HepG2 (cell line): ENCODE results near the gene TOB1. TPM values are rescaled to one million over a fixed set of nuclear protein-coding genes. Genes with fewer than 3 reads are reported as not detected.

ENCODE experiments used
- FOXA1 ChIP-seq, 2 experiments: fragments of 450-650 bp in 1 of 2; sonication (generic) in 1 of 2; formaldehyde crosslinking in 1 of 2; IDR thresholded peaks; 2 replicates each; pipeline versions ENCODE4 v1.4.0 to v1.6.1; 2016 to 2020; ENCODE audit warnings: missing genetic modification reagents in 1 of 2
- GFI1 ChIP-seq: sonication (generic); formaldehyde crosslinking; IDR thresholded peaks from 2 replicates; pipeline ENCODE4 v1.5.0; 2020; ENCODE audit warnings: missing genetic modification reagents, mild to moderate bottlenecking, borderline replicate concordance
- MAZ ChIP-seq, 2 experiments: sonication (generic) in 1 of 2; formaldehyde crosslinking in 1 of 2; IDR thresholded peaks; 2 replicates each; pipeline versions ENCODE4 v1.5.0 to v1.6.1; 2012 to 2020; ENCODE audit warnings: low read depth in 2 of 2, mild to moderate bottlenecking in 2 of 2, borderline replicate concordance in 1 of 2, improper control_type of control experiment in 1 of 2, low read length in 1 of 2, missing genetic modification reagents in 1 of 2, moderate library complexity in 1 of 2
- NFIC ChIP-seq: IDR thresholded peaks from 2 replicates; pipeline ENCODE4 v1.6.1; 2012; ENCODE audit warnings: mild to moderate bottlenecking, low read length, inconsistent platforms
- NR2C2 ChIP-seq: sonication (generic); formaldehyde crosslinking; IDR thresholded peaks from 2 replicates; pipeline ENCODE4 v1.4.0; 2020; ENCODE audit warnings: missing genetic modification reagents, mild to moderate bottlenecking, moderate library complexity, borderline replicate concordance
- PHF21A ChIP-seq: sonication (generic); formaldehyde crosslinking; IDR thresholded peaks from 2 replicates; pipeline ENCODE4 v1.5.0; 2020; ENCODE audit warnings: mild to moderate bottlenecking, missing genetic modification reagents
- SKI ChIP-seq: fragments of 450-650 bp; IDR thresholded peaks from one replicate; pipeline ENCODE4 v1.6.1; 2018; ENCODE audit warnings: mild to moderate bottlenecking; ENCODE audit not compliant: partially characterized antibody
- SRSF1 ChIP-seq: fragments of 200-400 bp; formaldehyde crosslinking; optimal IDR thresholded peaks from 2 replicates; pipeline ENCODE3; 2017; ENCODE audit warnings: mild to moderate bottlenecking, low read depth, low read length, moderate library complexity
- SSRP1 ChIP-seq: IDR thresholded peaks from 2 replicates; pipeline ENCODE4 v1.6.1; 2016; ENCODE audit warnings: control low read depth
- TEAD3 ChIP-seq: optimal IDR thresholded peaks from 2 replicates; pipeline ENCODE3; 2016; ENCODE audit warnings: borderline replicate concordance
- U2AF2 ChIP-seq: fragments of 200-400 bp; formaldehyde crosslinking; IDR thresholded peaks from 2 replicates; pipeline ENCODE4 v1.6.1; 2017; ENCODE audit warnings: low read depth, mild to moderate bottlenecking, low read length
- ZFP90 ChIP-seq: sonication (generic); formaldehyde crosslinking; IDR thresholded peaks from 2 replicates; pipeline ENCODE4 v1.8.0; 2022; ENCODE audit warnings: missing genetic modification reagents, mild to moderate bottlenecking, inconsistent platforms, borderline replicate concordance
- ZNF530 ChIP-seq: sonication (generic); formaldehyde crosslinking; IDR thresholded peaks from 2 replicates; pipeline ENCODE4 v1.5.0; 2020; ENCODE audit warnings: low read depth, mild to moderate bottlenecking, missing genetic modification reagents
- ZNF598 ChIP-seq: sonication (generic); formaldehyde crosslinking; IDR thresholded peaks from 2 replicates; pipeline ENCODE4 v1.5.1; 2020; ENCODE audit warnings: mild to moderate bottlenecking, missing genetic modification reagents, borderline replicate concordance
- ZNF713 ChIP-seq: sonication (generic); formaldehyde crosslinking; IDR thresholded peaks from 2 replicates; pipeline ENCODE4 v1.4.0; 2020; ENCODE audit warnings: mild to moderate bottlenecking, missing genetic modification reagents
- polyA plus RNA-seq, 8 experiments: library from polyadenylated mRNA; depleted of rRNA in 3 of 8; stranded (reverse) in 7 of 8; unstranded in 1 of 8; fragments of >200 nt; fragmentation: Illumina TruSeq in 4 of 8; extraction: Trizol in 4 of 8; gene quantifications; 2 replicates each; pipeline versions ENCODE4 v1.2.1 to v1.2.3, GENCODE V29; 2011 to 2016; ENCODE audit warnings: low read depth in 4 of 8, missing spikeins in 1 of 8, mixed read lengths in 1 of 8; ENCODE audit not compliant: insufficient read depth in 1 of 8
- total RNA-seq, 5 experiments: library from RNA; depleted of rRNA; stranded (reverse); fragments of >200 nt; fragmentation: Illumina TruSeq; extraction: Trizol; gene quantifications; 2 replicates each; pipeline ENCODE4 v1.2.3, GENCODE V29; 2016; ENCODE audit warnings: low read depth in 1 of 5
- TF ChIP-seq, protein P1 (sequence below): IDR thresholded peaks from 2 replicates; pipeline ENCODE4 v1.6.1; 2016; ENCODE audit warnings: low read depth
- TF ChIP-seq, protein P2 (sequence below): sonication (generic); formaldehyde crosslinking; IDR thresholded peaks from 2 replicates; pipeline ENCODE4 v1.8.0; 2022; ENCODE audit warnings: mild to moderate bottlenecking, missing genetic modification reagents, moderate library complexity
- TF ChIP-seq, protein P3 (sequence below): sonication (generic); formaldehyde crosslinking; IDR thresholded peaks from 2 replicates; pipeline ENCODE4 v1.8.0; 2022; ENCODE audit warnings: missing genetic modification reagents, mild to moderate bottlenecking, moderate library complexity, borderline replicate concordance
- TF ChIP-seq, protein P4 (sequence below): sonication (generic); formaldehyde crosslinking; IDR thresholded peaks from 2 replicates; pipeline ENCODE4 v1.4.0; 2020; ENCODE audit warnings: missing genetic modification reagents

Gene TOB1
- total and polyA plus RNA-seq, 2 of the 13 experiments (the other 11 are each of a cell fraction or from before 2014, with no cell fraction given) = 21.9 to 57.7 TPM

DNA sequence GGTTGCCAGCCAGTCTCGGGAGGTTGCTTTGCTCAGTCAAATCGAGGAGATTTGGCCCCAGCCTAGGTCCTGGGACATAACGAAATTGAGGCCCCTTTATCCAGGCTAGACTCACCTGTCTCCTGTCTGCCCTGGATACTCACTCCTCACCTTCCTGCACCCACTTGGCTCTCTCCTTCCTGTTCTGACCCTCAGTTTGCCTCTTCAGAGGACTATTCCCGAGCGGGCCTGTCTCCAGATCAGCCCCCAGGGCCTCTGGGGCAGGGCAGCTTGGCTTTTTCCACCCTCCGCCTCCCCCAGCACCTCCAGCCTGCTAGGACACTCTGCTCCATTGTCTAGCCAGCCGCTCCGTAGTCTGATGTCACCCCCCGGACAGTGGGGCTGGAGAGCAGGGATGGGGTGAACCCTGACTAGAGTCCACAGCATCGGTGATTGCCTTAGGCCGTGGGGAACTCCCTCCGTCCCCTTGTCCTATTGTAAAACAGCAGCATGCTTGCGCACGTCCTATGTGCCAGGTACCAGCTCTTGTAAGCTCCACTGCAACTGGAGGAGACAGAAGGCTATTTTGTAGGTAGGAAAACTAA lies 21.9 kb downstream of the TOB1 start (continued):
- TF ChIP-seq MAZ (IDR thresholded peaks at IDR 0.05; ENCODE audit: borderline replicate concordance, low read depth, low read length) = peak; percentile 46; the same call in 1 of the 2 replicates
- peak; percentile 65; the same call in 1 of the 2 replicates for TF ChIP-seq MAZ (CRISPR knock-in tag; IDR thresholded peaks at IDR 0.05; ENCODE audit: low read depth)
- peak; percentile 41; the same call in 1 of the 2 replicates for TF ChIP-seq NR2C2 (CRISPR knock-in tag)
- TF ChIP-seq GFI1 (CRISPR knock-in tag) = 0 out of 2 replicates have a peak, but pooled peaks have one; percentile 36
- no peak for TF ChIP-seq ZNF530 (CRISPR knock-in tag)
- TF ChIP-seq NFIC = no peak
- TF ChIP-seq, protein P1, sequence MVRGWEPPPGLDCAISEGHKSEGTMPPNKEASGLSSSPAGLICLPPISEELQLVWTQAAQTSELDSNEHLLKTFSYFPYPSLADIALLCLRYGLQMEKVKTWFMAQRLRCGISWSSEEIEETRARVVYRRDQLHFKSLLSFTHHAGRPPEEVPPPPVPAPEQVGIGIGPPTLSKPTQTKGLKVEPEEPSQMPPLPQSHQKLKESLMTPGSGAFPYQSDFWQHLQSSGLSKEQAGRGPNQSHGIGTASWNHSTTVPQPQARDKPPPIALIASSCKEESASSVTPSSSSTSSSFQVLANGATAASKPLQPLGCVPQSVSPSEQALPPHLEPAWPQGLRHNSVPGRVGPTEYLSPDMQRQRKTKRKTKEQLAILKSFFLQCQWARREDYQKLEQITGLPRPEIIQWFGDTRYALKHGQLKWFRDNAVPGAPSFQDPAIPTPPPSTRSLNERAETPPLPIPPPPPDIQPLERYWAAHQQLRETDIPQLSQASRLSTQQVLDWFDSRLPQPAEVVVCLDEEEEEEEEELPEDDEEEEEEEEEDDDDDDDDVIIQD (CRISPR knock-in tag) = peak; percentile 58; the same call in 1 of the 2 replicates
- peak; percentile 70 for TF ChIP-seq TEAD3
- TF ChIP-seq PHF21A (CRISPR knock-in tag) = peak; percentile 96
- no peak for TF ChIP-seq SSRP1 (CRISPR knock-in tag)
- TF ChIP-seq, protein P2, sequence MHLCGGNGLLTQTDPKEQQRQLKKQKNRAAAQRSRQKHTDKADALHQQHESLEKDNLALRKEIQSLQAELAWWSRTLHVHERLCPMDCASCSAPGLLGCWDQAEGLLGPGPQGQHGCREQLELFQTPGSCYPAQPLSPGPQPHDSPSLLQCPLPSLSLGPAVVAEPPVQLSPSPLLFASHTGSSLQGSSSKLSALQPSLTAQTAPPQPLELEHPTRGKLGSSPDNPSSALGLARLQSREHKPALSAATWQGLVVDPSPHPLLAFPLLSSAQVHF (CRISPR knock-in tag) = no peak
- TF ChIP-seq FOXA1 (IDR thresholded peaks at IDR 0.05) = no peak
- peak; percentile 16; the same call in 1 of the 2 replicates for TF ChIP-seq FOXA1 (CRISPR knock-in tag; IDR thresholded peaks at IDR 0.05)
- TF ChIP-seq ZFP90 (CRISPR knock-in tag) = peak; percentile 66; the same call in 1 of the 2 replicates
- TF ChIP-seq, protein P3, sequence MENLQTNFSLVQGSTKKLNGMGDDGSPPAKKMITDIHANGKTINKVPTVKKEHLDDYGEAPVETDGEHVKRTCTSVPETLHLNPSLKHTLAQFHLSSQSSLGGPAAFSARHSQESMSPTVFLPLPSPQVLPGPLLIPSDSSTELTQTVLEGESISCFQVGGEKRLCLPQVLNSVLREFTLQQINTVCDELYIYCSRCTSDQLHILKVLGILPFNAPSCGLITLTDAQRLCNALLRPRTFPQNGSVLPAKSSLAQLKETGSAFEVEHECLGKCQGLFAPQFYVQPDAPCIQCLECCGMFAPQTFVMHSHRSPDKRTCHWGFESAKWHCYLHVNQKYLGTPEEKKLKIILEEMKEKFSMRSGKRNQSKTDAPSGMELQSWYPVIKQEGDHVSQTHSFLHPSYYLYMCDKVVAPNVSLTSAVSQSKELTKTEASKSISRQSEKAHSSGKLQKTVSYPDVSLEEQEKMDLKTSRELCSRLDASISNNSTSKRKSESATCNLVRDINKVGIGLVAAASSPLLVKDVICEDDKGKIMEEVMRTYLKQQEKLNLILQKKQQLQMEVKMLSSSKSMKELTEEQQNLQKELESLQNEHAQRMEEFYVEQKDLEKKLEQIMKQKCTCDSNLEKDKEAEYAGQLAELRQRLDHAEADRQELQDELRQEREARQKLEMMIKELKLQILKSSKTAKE (CRISPR knock-in tag) = peak; percentile 69; the same call in 1 of the 2 replicates
- TF ChIP-seq, protein P4, sequence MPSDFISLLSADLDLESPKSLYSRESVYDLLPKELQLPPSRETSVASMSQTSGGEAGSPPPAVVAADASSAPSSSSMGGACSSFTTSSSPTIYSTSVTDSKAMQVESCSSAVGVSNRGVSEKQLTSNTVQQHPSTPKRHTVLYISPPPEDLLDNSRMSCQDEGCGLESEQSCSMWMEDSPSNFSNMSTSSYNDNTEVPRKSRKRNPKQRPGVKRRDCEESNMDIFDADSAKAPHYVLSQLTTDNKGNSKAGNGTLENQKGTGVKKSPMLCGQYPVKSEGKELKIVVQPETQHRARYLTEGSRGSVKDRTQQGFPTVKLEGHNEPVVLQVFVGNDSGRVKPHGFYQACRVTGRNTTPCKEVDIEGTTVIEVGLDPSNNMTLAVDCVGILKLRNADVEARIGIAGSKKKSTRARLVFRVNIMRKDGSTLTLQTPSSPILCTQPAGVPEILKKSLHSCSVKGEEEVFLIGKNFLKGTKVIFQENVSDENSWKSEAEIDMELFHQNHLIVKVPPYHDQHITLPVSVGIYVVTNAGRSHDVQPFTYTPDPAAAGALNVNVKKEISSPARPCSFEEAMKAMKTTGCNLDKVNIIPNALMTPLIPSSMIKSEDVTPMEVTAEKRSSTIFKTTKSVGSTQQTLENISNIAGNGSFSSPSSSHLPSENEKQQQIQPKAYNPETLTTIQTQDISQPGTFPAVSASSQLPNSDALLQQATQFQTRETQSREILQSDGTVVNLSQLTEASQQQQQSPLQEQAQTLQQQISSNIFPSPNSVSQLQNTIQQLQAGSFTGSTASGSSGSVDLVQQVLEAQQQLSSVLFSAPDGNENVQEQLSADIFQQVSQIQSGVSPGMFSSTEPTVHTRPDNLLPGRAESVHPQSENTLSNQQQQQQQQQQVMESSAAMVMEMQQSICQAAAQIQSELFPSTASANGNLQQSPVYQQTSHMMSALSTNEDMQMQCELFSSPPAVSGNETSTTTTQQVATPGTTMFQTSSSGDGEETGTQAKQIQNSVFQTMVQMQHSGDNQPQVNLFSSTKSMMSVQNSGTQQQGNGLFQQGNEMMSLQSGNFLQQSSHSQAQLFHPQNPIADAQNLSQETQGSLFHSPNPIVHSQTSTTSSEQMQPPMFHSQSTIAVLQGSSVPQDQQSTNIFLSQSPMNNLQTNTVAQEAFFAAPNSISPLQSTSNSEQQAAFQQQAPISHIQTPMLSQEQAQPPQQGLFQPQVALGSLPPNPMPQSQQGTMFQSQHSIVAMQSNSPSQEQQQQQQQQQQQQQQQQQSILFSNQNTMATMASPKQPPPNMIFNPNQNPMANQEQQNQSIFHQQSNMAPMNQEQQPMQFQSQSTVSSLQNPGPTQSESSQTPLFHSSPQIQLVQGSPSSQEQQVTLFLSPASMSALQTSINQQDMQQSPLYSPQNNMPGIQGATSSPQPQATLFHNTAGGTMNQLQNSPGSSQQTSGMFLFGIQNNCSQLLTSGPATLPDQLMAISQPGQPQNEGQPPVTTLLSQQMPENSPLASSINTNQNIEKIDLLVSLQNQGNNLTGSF = 0 out of 2 replicates have a peak, but pooled peaks have one; percentile 62
- peak; percentile 93 for TF ChIP-seq SKI
- TF ChIP-seq U2AF2 = no peak
- TF ChIP-seq ZNF598 (CRISPR knock-in tag) = peak; percentile 17; the same call in 1 of the 2 replicates
- TF ChIP-seq ZNF713 (CRISPR knock-in tag) = peak; percentile 51; the same call in 1 of the 2 replicates
- peak; percentile 69 for TF ChIP-seq SRSF1
